Gastrocnemius medialis (tissue), 4 donors: ENCODE results near the gene HS2ST1. TPM values are rescaled to one million over a fixed set of nuclear protein-coding genes. Genes with fewer than 3 reads are reported as not detected.

Experiments
- ATAC-seq, 2 donors: fragments of 150-250 bp; one replicate each; pipeline ENCODE4 v1.9.1; 2016
- DNase-seq, 2 donors: peaks; one replicate each; pipeline ENCODE4 v3.0.0-alpha.2; 2019
- H3K27ac ChIP-seq, 4 donors: fragments of 200-600 bp; sonication (generic); 1 replicate in 1 of 4; 2 replicates in 3 of 4; pipeline ENCODE4 v1.5.1; 2016 to 2018; ENCODE audit warnings: mild to moderate bottlenecking in 2 of 4, moderate library complexity in 1 of 4
- H3K27me3 ChIP-seq, 3 donors: fragments of 200-600 bp; sonication (generic) in 2 of 3; 1 replicate in 1 of 3; 2 replicates in 2 of 3; pipeline versions ENCODE4 v1.5.1 to v1.6.0; 2016 to 2019; ENCODE audit warnings: mild to moderate bottlenecking in 1 of 3, moderate library complexity in 1 of 3
- H3K36me3 ChIP-seq, 2 donors: fragments of 200-600 bp; sonication (generic) in 1 of 2; one replicate each; pipeline ENCODE4 v1.5.1; 2017 to 2018
- H3K4me1 ChIP-seq, 2 donors: fragments of 200-600 bp; sonication (generic) in 1 of 2; one replicate each; pipeline ENCODE4 v1.5.1; 2016 to 2017; ENCODE audit warnings: mild to moderate bottlenecking in 2 of 2
- H3K4me3 ChIP-seq, 4 donors: fragments of 200-600 bp; sonication (generic) in 3 of 4; 1 replicate in 1 of 4; 2 replicates in 3 of 4; pipeline ENCODE4 v1.5.1; 2016 to 2019; ENCODE audit warnings: mild to moderate bottlenecking in 2 of 4
- H3K9me3 ChIP-seq, 3 donors: fragments of 200-600 bp; sonication (generic) in 2 of 3; 1 replicate in 1 of 3; 2 replicates in 2 of 3; pipeline ENCODE4 v1.5.1; 2016 to 2019
- POLR2A ChIP-seq, 2 donors: fragments of 450-650 bp; IDR thresholded peaks; one replicate each; pipeline ENCODE4 v1.6.1; 2017; ENCODE audit warnings: antibody characterized with exemption in 2 of 2, mild to moderate bottlenecking in 2 of 2, moderate library complexity in 2 of 2
- in situ Hi-C, 4 donors: fragments of 200-750 bp; cut with MboI; loops; one replicate each; pipeline versions ENCODE4 v1.15.0 to v1.8.0; 2017; ENCODE audit warnings: low sequenced_read_pairs in 4 of 4
- intact Hi-C: fragments of 100-400 bp; cut with DNase I; formaldehyde crosslinking; loops from one replicate; pipeline ENCODE4 v1.15.1; 2023; ENCODE audit warnings: low total_unique reads
- total RNA-seq, 4 donors: library from RNA; depleted of rRNA; stranded (reverse); fragments of >200 nt; gene quantifications; one replicate each; pipeline versions ENCODE4 v1.1.0 to v1.2.3, GENCODE V29; 2016
- TF ChIP-seq, protein P1 (sequence below), 5 experiments: fragments of 450-650 bp in 3 of 5; fragments of 200-600 bp in 2 of 5; sonication (generic) in 2 of 5; IDR thresholded peaks in 4 of 5; conservative IDR thresholded peaks in 1 of 5; 1 replicate in 4 of 5; 2 replicates in 1 of 5; pipeline ENCODE4 v1.5.1; 2016 to 2019; ENCODE audit warnings: antibody characterized with exemption in 5 of 5, mild to moderate bottlenecking in 3 of 5, moderate library complexity in 3 of 5

HS2ST1 gene
- total RNA-seq, 4 donors from 2014 or later, result 4.1 to 8.2 (median 6.8) TPM

DNA sequence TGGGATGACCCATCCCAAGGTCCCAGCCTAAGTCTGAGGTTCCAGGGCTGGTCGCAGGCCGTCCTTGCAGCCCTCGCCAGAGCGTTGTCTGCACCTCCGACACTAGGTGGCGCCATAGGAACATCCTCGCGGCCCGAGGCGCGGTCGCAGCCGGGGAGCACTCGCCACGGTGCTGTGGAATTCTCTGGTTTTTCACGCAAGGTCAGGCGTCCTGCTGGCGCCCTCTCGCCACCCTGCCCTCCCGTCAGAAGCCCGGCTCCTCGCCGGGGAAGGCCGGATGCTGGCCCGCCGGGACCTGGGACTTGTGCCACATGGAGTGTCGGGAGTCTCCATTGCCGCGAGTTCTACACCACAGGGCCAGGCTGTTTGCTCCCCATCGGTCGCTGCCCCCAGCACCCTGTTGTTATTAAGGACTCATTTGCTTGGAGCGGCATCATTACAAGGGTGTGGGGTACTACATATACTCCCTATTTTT lies 217.4 kb downstream of the HS2ST1 start:
- intact Hi-C loops, result loop anchor here (5.0 kb wide), 1 partner anchor 820 kb away; no protein-coding TSS in a partner anchor
- no peaks in the 10 kb centered on the region for H3K27me3 ChIP-seq
- H3K27ac ChIP-seq, result peak overlapping the region; percentile 37 to 56 (median 48)
- H3K9me3 ChIP-seq, result no peaks in the 10 kb centered on the region
- H3K36me3 ChIP-seq, result no peaks in the 10 kb centered on the region
- DNase-seq (peak; percentile 44 to 54), ATAC-seq (peak; percentile 73 to 84)
- H3K4me3 ChIP-seq, result peak overlapping the region; percentile 48 to 75 (median 60)
- TF ChIP-seq, protein P1, sequence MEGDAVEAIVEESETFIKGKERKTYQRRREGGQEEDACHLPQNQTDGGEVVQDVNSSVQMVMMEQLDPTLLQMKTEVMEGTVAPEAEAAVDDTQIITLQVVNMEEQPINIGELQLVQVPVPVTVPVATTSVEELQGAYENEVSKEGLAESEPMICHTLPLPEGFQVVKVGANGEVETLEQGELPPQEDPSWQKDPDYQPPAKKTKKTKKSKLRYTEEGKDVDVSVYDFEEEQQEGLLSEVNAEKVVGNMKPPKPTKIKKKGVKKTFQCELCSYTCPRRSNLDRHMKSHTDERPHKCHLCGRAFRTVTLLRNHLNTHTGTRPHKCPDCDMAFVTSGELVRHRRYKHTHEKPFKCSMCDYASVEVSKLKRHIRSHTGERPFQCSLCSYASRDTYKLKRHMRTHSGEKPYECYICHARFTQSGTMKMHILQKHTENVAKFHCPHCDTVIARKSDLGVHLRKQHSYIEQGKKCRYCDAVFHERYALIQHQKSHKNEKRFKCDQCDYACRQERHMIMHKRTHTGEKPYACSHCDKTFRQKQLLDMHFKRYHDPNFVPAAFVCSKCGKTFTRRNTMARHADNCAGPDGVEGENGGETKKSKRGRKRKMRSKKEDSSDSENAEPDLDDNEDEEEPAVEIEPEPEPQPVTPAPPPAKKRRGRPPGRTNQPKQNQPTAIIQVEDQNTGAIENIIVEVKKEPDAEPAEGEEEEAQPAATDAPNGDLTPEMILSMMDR (IDR thresholded peaks at IDR 0.05 in 4 of 5, conservative IDR thresholded peaks at IDR 0.05 in 1 of 5), result peak; percentile 44 to 91 (median 76)
- TF ChIP-seq POLR2A (IDR thresholded peaks at IDR 0.05), result no peak
- no peaks in the 10 kb centered on the region for H3K4me1 ChIP-seq
- in situ Hi-C loops, result loop anchor here in 2 of 4 donors (25.0 kb wide), 3 partner anchors 155 to 830 kb away; no protein-coding TSS in a partner anchor

DNA sequence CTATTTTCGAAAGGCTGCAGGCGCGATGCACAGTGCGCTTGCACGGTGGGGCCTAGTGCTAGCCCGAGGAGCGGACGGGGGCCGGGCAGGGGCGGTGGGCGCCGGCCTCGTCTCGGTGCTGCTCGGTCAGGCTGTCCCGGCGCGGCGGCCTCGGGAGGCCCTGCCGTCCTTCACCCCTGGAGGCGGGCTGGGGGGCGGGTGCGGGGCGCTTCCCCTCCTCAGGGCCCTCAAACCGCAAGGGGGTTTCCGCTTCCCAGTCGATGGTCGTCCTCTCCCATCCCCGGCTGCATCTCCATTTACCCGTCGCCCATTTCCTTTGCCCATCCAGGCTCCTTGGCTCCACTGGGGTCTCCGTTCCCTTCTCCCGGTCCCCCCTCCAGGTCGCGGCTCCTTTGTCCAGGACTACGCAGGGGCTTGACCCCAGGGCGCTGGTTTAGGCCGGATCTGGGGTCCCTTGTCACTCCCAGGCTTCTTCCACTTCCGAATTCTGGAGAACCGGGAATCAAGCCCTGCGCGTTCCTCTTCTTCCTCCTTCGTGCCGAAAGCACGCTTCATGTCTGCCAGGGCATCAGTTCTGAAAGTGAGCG lies 217.9 kb downstream of the HS2ST1 start:
- no peak for TF ChIP-seq POLR2A (IDR thresholded peaks at IDR 0.05)
- TF ChIP-seq, protein P1 (IDR thresholded peaks at IDR 0.05 in 4 of 5, conservative IDR thresholded peaks at IDR 0.05 in 1 of 5), result no peak
- no peaks in the 10 kb centered on the region for H3K9me3 ChIP-seq
- in situ Hi-C loops, result loop anchor here in 2 of 4 donors (25.0 kb wide), 3 partner anchors 155 to 830 kb away; no protein-coding TSS in a partner anchor
- H3K4me3 ChIP-seq, result peak overlapping the region; percentile 48 to 75 (median 60)
- no peaks in the 10 kb centered on the region for H3K27me3 ChIP-seq
- DNase-seq, result no peak
- H3K27ac ChIP-seq, result peak overlapping the region; percentile 37 to 56 (median 48)
- intact Hi-C loops, result loop anchor here (5.0 kb wide), 1 partner anchor 820 kb away; no protein-coding TSS in a partner anchor
- no peaks in the 10 kb centered on the region for H3K4me1 ChIP-seq
- no peaks in the 10 kb centered on the region for H3K36me3 ChIP-seq
- ATAC-seq, result peak in 1 of 2 donors; percentile 3

DNA sequence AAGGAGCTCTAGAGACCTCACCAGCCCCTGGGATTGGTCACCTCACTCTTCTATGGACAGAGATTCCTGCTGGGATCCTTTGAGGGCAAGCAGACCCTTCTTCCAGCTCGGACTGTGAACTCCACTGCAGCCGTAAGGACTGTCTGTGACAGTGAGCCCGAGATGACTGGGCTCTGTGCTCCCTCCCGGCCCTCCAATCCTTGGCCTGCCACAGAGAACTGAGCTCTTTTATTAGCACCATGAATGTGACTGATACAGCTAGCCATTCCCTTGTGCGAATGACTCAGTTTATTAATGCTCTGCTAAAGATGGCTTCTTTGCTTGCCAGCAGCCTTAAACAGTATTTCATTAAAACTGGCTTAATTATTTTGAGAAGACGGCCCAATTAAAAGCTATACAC lies 219.6 kb downstream of the HS2ST1 start:
- H3K27ac ChIP-seq, result peak overlapping the region in 3 of 4 donors; percentile 20 to 34 (median 22)
- intact Hi-C loops, result loop anchor here (5.0 kb wide), 1 partner anchor 818 kb away; no protein-coding TSS in a partner anchor
- H3K4me1 ChIP-seq, result no peaks in the 10 kb centered on the region

DNA sequence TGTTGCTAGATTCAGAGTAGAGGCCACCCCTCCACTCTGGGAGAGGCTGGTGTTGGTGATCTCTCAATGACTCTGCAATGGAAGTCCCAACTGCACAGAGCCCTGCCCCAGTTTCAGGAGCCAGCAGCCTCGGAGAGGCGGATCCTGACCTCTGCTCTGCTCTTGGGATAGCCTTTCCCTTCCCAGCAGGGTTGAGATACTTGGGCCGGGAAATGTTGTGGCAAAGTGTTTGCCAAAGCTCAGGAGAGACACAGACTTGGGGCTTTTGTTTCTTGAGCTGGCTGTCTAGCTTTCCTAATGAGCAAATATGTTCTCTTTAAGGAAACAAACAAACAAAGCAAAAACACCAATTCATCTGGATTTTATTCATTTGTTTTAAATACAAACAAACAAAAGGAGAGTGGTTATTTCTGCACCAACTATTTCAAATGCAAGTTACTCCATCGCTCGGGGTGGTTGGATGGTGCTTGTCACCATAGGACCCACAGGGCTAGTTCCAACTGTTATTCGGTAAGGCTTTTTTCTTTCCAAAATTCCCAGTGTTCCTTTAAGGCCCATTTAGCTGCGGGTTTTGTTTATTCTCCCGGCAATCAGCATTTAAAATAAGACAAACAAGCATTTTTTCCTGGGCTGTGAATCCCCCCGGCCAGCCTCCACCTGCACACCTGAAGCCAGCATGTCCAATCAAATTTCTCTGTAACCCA lies 220.3 kb downstream of the HS2ST1 start:
- no peaks in the 10 kb centered on the region for H3K36me3 ChIP-seq
- no peaks in the 10 kb centered on the region for H3K9me3 ChIP-seq
- H3K4me3 ChIP-seq, result no peak overlapping the region
- in situ Hi-C loops (loop anchor here in 2 of 4 donors (25.0 kb wide), 3 partner anchors 153 to 828 kb away; no protein-coding TSS in a partner anchor), intact Hi-C loops (loop anchor here (5.0 kb wide), 1 partner anchor 818 kb away; no protein-coding TSS in a partner anchor)
- H3K27me3 ChIP-seq, result no peaks in the 10 kb centered on the region
- H3K27ac ChIP-seq, result peak overlapping the region in 3 of 4 donors; percentile 20 to 34 (median 22)
- TF ChIP-seq POLR2A (IDR thresholded peaks at IDR 0.05), result no peak
- TF ChIP-seq, protein P1 (IDR thresholded peaks at IDR 0.05 in 4 of 5, conservative IDR thresholded peaks at IDR 0.05 in 1 of 5), result no peak
- ATAC-seq (no peak), DNase-seq (no peak)
- no peaks in the 10 kb centered on the region for H3K4me1 ChIP-seq

More for the DNA sequence above, 219.6 kb downstream of the HS2ST1 start:
- ATAC-seq (peak in 1 of 2 donors; percentile 20), DNase-seq (no peak)
- in situ Hi-C loops, result loop anchor here in 2 of 4 donors (25.0 kb wide), 3 partner anchors 153 to 828 kb away; no protein-coding TSS in a partner anchor
- no peaks in the 10 kb centered on the region for H3K9me3 ChIP-seq
- H3K27me3 ChIP-seq, result no peaks in the 10 kb centered on the region
- TF ChIP-seq, protein P1 (IDR thresholded peaks at IDR 0.05 in 4 of 5, conservative IDR thresholded peaks at IDR 0.05 in 1 of 5), result no peak
- no peak for TF ChIP-seq POLR2A (IDR thresholded peaks at IDR 0.05)
- no peaks in the 10 kb centered on the region for H3K36me3 ChIP-seq
- no peak overlapping the region for H3K4me3 ChIP-seq
